IPS-20b (cell line): Measurements from ENCODE around the gene TRAP1.
"Not testable (repeated sequence)": the region's sequence is repeated elsewhere in the genome, so short reads cannot be mapped to it uniquely, and the experiment has no call there.

Experiments used
- H3K27ac ChIP-seq: one replicate; pipeline ENCODE4 v1.5.1; 2013; ENCODE audit warnings: low read length
- H3K27me3 ChIP-seq: 2 replicates; pipeline ENCODE4 v1.6.1; 2013; ENCODE audit warnings: mild to moderate bottlenecking, low read length, inconsistent platforms; ENCODE audit not compliant: insufficient read depth
- H3K36me3 ChIP-seq: 2 replicates; pipeline ENCODE4 v1.6.1; 2013; ENCODE audit warnings: low read depth, mild to moderate bottlenecking, inconsistent platforms, low read length, moderate library complexity; ENCODE audit not compliant: insufficient read depth
- H3K4me1 ChIP-seq: 2 replicates; pipeline ENCODE4 v1.6.1; 2013; ENCODE audit warnings: mild to moderate bottlenecking, control low read depth, inconsistent platforms, low read length, moderate library complexity; ENCODE audit not compliant: insufficient read depth
- H3K4me3 ChIP-seq: 2 replicates; pipeline ENCODE4 v1.5.1; 2013; ENCODE audit warnings: mild to moderate bottlenecking, low read length, inconsistent platforms
- H3K9ac ChIP-seq: 2 replicates; pipeline ENCODE4 v1.6.1; 2013; ENCODE audit warnings: low read depth, mild to moderate bottlenecking, inconsistent platforms, low read length, moderate library complexity
- H3K9me3 ChIP-seq: 2 replicates; pipeline ENCODE4 v1.6.1; 2013; ENCODE audit warnings: mild to moderate bottlenecking, low read depth, low read length, inconsistent platforms; ENCODE audit not compliant: insufficient read depth

The TRAP1 gene

GRCh38 chr16:3664187-3664896 lies 53.0 kb downstream of the TRAP1 start:
- Histone ChIP-seq H3K36me3 (peaks cover 89% of the 10 kb centered on the region), H3K9ac (no peak overlapping the region), H3K27me3 (no peaks in the 10 kb centered on the region)

GRCh38 chr16:3662601-3663000 lies 54.7 kb downstream of the TRAP1 start:
- H3K36me3 ChIP-seq, result peaks cover 95% of the 10 kb centered on the region
- no peak overlapping the region for H3K4me3 ChIP-seq
- no peaks in the 10 kb centered on the region for H3K4me1 ChIP-seq
- H3K27me3 ChIP-seq, result no peaks in the 10 kb centered on the region
- no peak overlapping the region for H3K9ac ChIP-seq
- no peak overlapping the region for H3K27ac ChIP-seq
- no peaks in the 10 kb centered on the region for H3K9me3 ChIP-seq

More at GRCh38 chr16:3664187-3664896, 53.0 kb downstream of the TRAP1 start:
- Histone ChIP-seq H3K4me1 (no peaks in the 10 kb centered on the region), H3K4me3 (no peak overlapping the region), H3K27ac (no peak overlapping the region), H3K9me3 (no peaks in the 10 kb centered on the region)

GRCh38 chr16:3661922-3662321 lies 55.4 kb downstream of the TRAP1 start:
- Histone ChIP-seq H3K27me3 (no peaks in the 10 kb centered on the region), H3K9me3 (no peaks in the 10 kb centered on the region), H3K4me3 (no peak overlapping the region), H3K9ac (no peak overlapping the region), H3K36me3 (peaks cover 98% of the 10 kb centered on the region), H3K27ac (no peak overlapping the region), H3K4me1 (no peaks in the 10 kb centered on the region)

GRCh38 chr16:3661311-3661710 lies 56.0 kb downstream of the TRAP1 start:
- Histone ChIP-seq H3K4me3 (no peak overlapping the region), H3K27me3 (no peaks in the 10 kb centered on the region), H3K9me3 (no peaks in the 10 kb centered on the region), H3K36me3 (peaks cover 99% of the 10 kb centered on the region), H3K4me1 (no peaks in the 10 kb centered on the region), H3K9ac (no peak overlapping the region), H3K27ac (no peak overlapping the region)

GRCh38 chr16:3659251-3659650 lies 58.1 kb downstream of the TRAP1 start:
- Histone ChIP-seq H3K9ac (no peak overlapping the region), H3K4me1 (peaks cover 3% of the 10 kb centered on the region; the same call in 1 of the 2 replicates), H3K4me3 (no peak overlapping the region), H3K27ac (no peak overlapping the region), H3K36me3 (peaks cover 96% of the 10 kb centered on the region), H3K9me3 (no peaks in the 10 kb centered on the region), H3K27me3 (no peaks in the 10 kb centered on the region)

- no peaks in the 10 kb centered on the region for H3K27me3 ChIP-seq
- no peak overlapping the region for H3K27ac ChIP-seq
- no peaks in the 10 kb centered on the region for H3K9me3 ChIP-seq
- peaks cover 10% of the 10 kb centered on the region; the same call in 1 of the 2 replicates for H3K4me1 ChIP-seq
- H3K9ac ChIP-seq, result no peak overlapping the region
- H3K4me3 ChIP-seq, result no peak overlapping the region
- H3K36me3 ChIP-seq, result peaks cover 77% of the 10 kb centered on the region
Observed at GRCh38 chr16:3656491-3657468, 60.5 kb downstream of the TRAP1 start.

- not testable (repeated sequence) for H3K4me3 ChIP-seq, H3K9ac ChIP-seq, H3K9me3 ChIP-seq, H3K4me1 ChIP-seq, H3K27me3 ChIP-seq, H3K27ac ChIP-seq
- H3K36me3 ChIP-seq, result peaks cover 77% of the 10 kb centered on the region
Observed at GRCh38 chr16:3656160-3656490, 61.2 kb downstream of the TRAP1 start.

GRCh38 chr16:3655396-3656159 lies 61.7 kb downstream of the TRAP1 start:
- Histone ChIP-seq H3K9me3 (no peaks in the 10 kb centered on the region), H3K9ac (no peak overlapping the region), H3K27ac (no peak overlapping the region), H3K36me3 (peaks cover 77% of the 10 kb centered on the region), H3K4me3 (no peak overlapping the region), H3K4me1 (peaks cover 10% of the 10 kb centered on the region; the same call in 1 of the 2 replicates), H3K27me3 (no peaks in the 10 kb centered on the region)

GRCh38 chr16:3655030-3655395 lies 62.3 kb downstream of the TRAP1 start:
- H3K27me3 ChIP-seq, result no peaks in the 10 kb centered on the region
- no peak overlapping the region for H3K9ac ChIP-seq
- peaks cover 72% of the 10 kb centered on the region for H3K36me3 ChIP-seq
- H3K4me3 ChIP-seq, result no peak overlapping the region
- no peaks in the 10 kb centered on the region for H3K9me3 ChIP-seq
- H3K4me1 ChIP-seq, result peaks cover 10% of the 10 kb centered on the region; the same call in 1 of the 2 replicates
- H3K27ac ChIP-seq, result no peak overlapping the region

GRCh38 chr16:3654249-3654991 lies 62.9 kb downstream of the TRAP1 start, which contains the start of gene DNASE1:
TSS of gene DNASE1 (plus strand) at chr16:3654691. CDS start at chr16:3655374, 683 bp downstream.
- Histone ChIP-seq H3K27me3 (no peaks in the 10 kb centered on the region), H3K27ac (no peak within 1 kb of the TSS), H3K4me1 (peaks cover 10% of the 10 kb centered on the region; the same call in 1 of the 2 replicates), H3K4me3 (no peak within 1 kb of the TSS), H3K9me3 (no peaks in the 10 kb centered on the region), H3K9ac (no peak within 1 kb of the TSS), H3K36me3 (peaks cover 66% of the 10 kb centered on the region)
